GM12878 (cell line): ENCODE results near the gene NSUN5. TPM values are rescaled to one million over a fixed set of nuclear protein-coding genes. Genes with fewer than 3 reads are reported as not detected.

ENCODE experiments used
- ATAC-seq: fragments of 200-7000 bp; cut with Tn5 transposase; 3 replicates; pipeline ENCODE4 v1.9.1; 2020; ENCODE audit warnings: mild to moderate bottlenecking, moderate library complexity
- BruUV-seq: library from RNA; stranded (reverse); fragments of 400-500 nt; replicated peaks from 2 replicates; lab custom pipeline; 2021; lab: Mats Ljungman, UMichigan
- CTCF ChIA-PET: fragments of 300-600 bp; sonication (Branson Sonifier 250); formaldehyde crosslinking; extraction: SDS; loops from one replicate; lab custom pipeline; 2021; ENCODE audit warnings: inconsistent platforms; lab: Yijun Ruan, JAX
- POLR2A ChIA-PET: fragments of 350-600 bp; formaldehyde crosslinking; extraction: SDS; loops from one replicate; lab custom pipeline; 2021; ENCODE audit warnings: inconsistent platforms; lab: Charles Lee
- RAD21 ChIA-PET: fragments of 300-600 bp; sonication (Branson Sonifier 250); formaldehyde crosslinking; loops from one replicate; lab custom pipeline; 2023; ENCODE audit warnings: antibody characterized with exemption; ENCODE audit not compliant: unreplicated experiment; lab: Charles Lee
- SMC1A ChIA-PET: fragments of 300-600 bp; sonication (Branson Sonifier 250); formaldehyde crosslinking; loops from one replicate; lab custom pipeline; 2023; ENCODE audit not compliant: unreplicated experiment, uncharacterized antibody; lab: Charles Lee
- DNase-seq: peaks from one replicate; pipeline ENCODE4 v3.0.0-alpha.2; 2011; ENCODE audit warnings: low read depth, low spot score
- FAIRE-seq: peaks from 3 replicates; lab custom pipeline; 2011; peaks lifted over from hg19 to GRCh38; lab: Jason Lieb, UNC
- H2AFZ ChIP-seq: 2 replicates; pipeline ENCODE4 v1.6.0; 2011; ENCODE audit warnings: low read depth, low read length, control low read depth; ENCODE audit not compliant: control insufficient read depth
- H3K27ac ChIP-seq: 2 replicates; pipeline ENCODE4 v1.5.1; 2011; ENCODE audit warnings: control low read depth; ENCODE audit not compliant: control insufficient read depth, insufficient read depth
- H3K27me3 ChIP-seq, 2 experiments: replicated peaks in 1 of 2; 2 replicates each; pipeline versions ENCODE4 v1.6.0 to v1.6.1; 2011; ENCODE audit warnings: low read length in 1 of 2; ENCODE audit not compliant: control insufficient read depth in 2 of 2, insufficient read depth in 2 of 2
- H3K36me3 ChIP-seq, 2 experiments: 2 replicates each; pipeline ENCODE4 v1.5.1; 2011; ENCODE audit warnings: low read length in 1 of 2; ENCODE audit not compliant: control insufficient read depth in 2 of 2, insufficient read depth in 2 of 2
- H3K4me1 ChIP-seq: 2 replicates; pipeline ENCODE4 v1.6.1; 2011; ENCODE audit warnings: mild to moderate bottlenecking, low read length, moderate library complexity, mixed read lengths; ENCODE audit not compliant: control insufficient read depth, insufficient read depth
- H3K4me2 ChIP-seq: 2 replicates; pipeline ENCODE4 v1.6.0; 2011; ENCODE audit warnings: control low read depth; ENCODE audit not compliant: control insufficient read depth, insufficient read depth
- H3K4me3 ChIP-seq: fragments of 200-600 bp; sonication (generic); 2 replicates; pipeline ENCODE4 v1.5.1; 2016
- H3K79me2 ChIP-seq: 2 replicates; pipeline ENCODE4 v1.6.0; 2011; ENCODE audit warnings: low read length; ENCODE audit not compliant: control insufficient read depth, insufficient read depth
- H3K9ac ChIP-seq: 2 replicates; pipeline ENCODE4 v1.8.0; 2011; ENCODE audit warnings: low read length, control low read depth, mixed read lengths; ENCODE audit not compliant: control insufficient read depth, insufficient read depth
- H3K9me3 ChIP-seq: replicated peaks from 3 replicates; pipeline ENCODE4 v1.5.1; 2011; ENCODE audit warnings: mild to moderate bottlenecking, low read length; ENCODE audit not compliant: control insufficient read depth, insufficient read depth
- H4K20me1 ChIP-seq: 2 replicates; pipeline ENCODE4 v1.6.0; 2011; ENCODE audit not compliant: control insufficient read depth, insufficient read depth
- ASH2L ChIP-seq: fragments of 300-600, 200-600 bp; sonication (generic); IDR thresholded peaks from 2 replicates; pipeline ENCODE4 v1.6.1; 2017; ENCODE audit warnings: low read depth, mild to moderate bottlenecking, borderline replicate concordance
- ATF7 ChIP-seq: fragments of 450-650 bp; IDR thresholded peaks from 2 replicates; pipeline ENCODE4 v1.6.1; 2016; ENCODE audit warnings: low read depth, mild to moderate bottlenecking
- CHD4 ChIP-seq: fragments of 200-600 bp; sonication (generic); IDR thresholded peaks from 2 replicates; pipeline ENCODE4 v1.6.1; 2016; ENCODE audit warnings: mild to moderate bottlenecking
- DPF2 ChIP-seq: fragments of 450-650 bp; IDR thresholded peaks from 2 replicates; pipeline ENCODE4 v1.6.1; 2017; ENCODE audit warnings: mild to moderate bottlenecking
- EP300 ChIP-seq, 2 experiments: fragments of 150-350 bp in 1 of 2; IDR thresholded peaks; 2 replicates each; pipeline ENCODE4 v1.6.1; 2011 to 2012; ENCODE audit warnings: low read depth in 2 of 2, low read length in 2 of 2, borderline replicate concordance in 1 of 2, improper control_type of control experiment in 1 of 2, inconsistent platforms in 1 of 2; ENCODE audit not compliant: control insufficient read depth in 1 of 2
- ETV6 ChIP-seq, 2 experiments: fragments of 450-650 bp in 1 of 2; IDR thresholded peaks in 1 of 2; conservative IDR thresholded peaks in 1 of 2; 2 replicates each; pipeline ENCODE4 v1.6.1; 2014; ENCODE audit warnings: antibody characterized with exemption in 1 of 2, borderline replicate concordance in 1 of 2, low read depth in 1 of 2, mild to moderate bottlenecking in 1 of 2, moderate library complexity in 1 of 2
- JUND ChIP-seq: IDR thresholded peaks from 2 replicates; pipeline ENCODE4 v1.6.1; 2012; ENCODE audit warnings: low read depth, mild to moderate bottlenecking, low read length, improper control_type of control experiment, moderate library complexity
- LARP7 ChIP-seq: fragments of 450-650 bp; IDR thresholded peaks from 2 replicates; pipeline ENCODE4 v1.6.1; 2017; ENCODE audit warnings: mild to moderate bottlenecking
- PAX5 ChIP-seq: IDR thresholded peaks from 2 replicates; pipeline ENCODE4 v1.6.1; 2011; ENCODE audit warnings: low read depth, low read length, borderline replicate concordance
- PML ChIP-seq: IDR thresholded peaks from 2 replicates; pipeline ENCODE4 v1.6.1; 2012; ENCODE audit warnings: low read length, inconsistent platforms
- RCOR1 ChIP-seq: conservative IDR thresholded peaks from 2 replicates; pipeline ENCODE4 v1.6.1; 2012; ENCODE audit warnings: low read depth, low read length, improper control_type of control experiment
- TARDBP ChIP-seq: IDR thresholded peaks from 2 replicates; pipeline ENCODE4 v1.6.1; 2016; ENCODE audit warnings: borderline replicate concordance
- TCF7 ChIP-seq: IDR thresholded peaks from 2 replicates; pipeline ENCODE4 v1.6.1; 2014; ENCODE audit warnings: antibody characterized with exemption, borderline replicate concordance
- ZZZ3 ChIP-seq: IDR thresholded peaks from 2 replicates; pipeline ENCODE4 v1.6.1; 2011; ENCODE audit warnings: low read depth; ENCODE audit not compliant: control insufficient read depth, insufficient read length
- WGBS: methylation state at CpG from one replicate; pipeline ENCODE4 v1.1.6; 2016; ENCODE audit warnings: low lambda C conversion rate; ENCODE audit not compliant: insufficient replicate concordance, insufficient coverage; ENCODE audit errors: missing lambda C conversion rate; 5-methylcytosine and 5-hydroxymethylcytosine counted together
- in situ Hi-C: fragments of 300-500 bp; cut with MboI; formaldehyde crosslinking; loops from 9 replicates; pipeline ENCODE4 v1.14.3; 2018; ENCODE audit warnings: mixed read lengths
- intact Hi-C: fragments of 100-400 bp; cut with micrococcal nuclease; formaldehyde crosslinking; loops from one replicate; pipeline ENCODE4 v1.14.2; 2022; ENCODE audit not compliant: unreplicated experiment
- polyA plus RNA-seq, 11 experiments: library from polyadenylated mRNA; depleted of rRNA in 4 of 11; unstranded in 6 of 11; stranded (reverse) in 5 of 11; fragments of >200 nt; fragmentation: Nextera tagmentation in 4 of 11; fragmentation: Illumina TruSeq in 1 of 11; extraction: Ambion mirVana in 4 of 11; extraction: Trizol in 1 of 11; gene quantifications; 1 replicate in 1 of 11; 2 replicates in 10 of 11; pipeline versions ENCODE4 v1.2.1 to v1.2.3, GENCODE V29; 2011 to 2016; ENCODE audit warnings: inconsistent platforms in 2 of 11, missing spikeins in 2 of 11, low read depth in 1 of 11
- total RNA-seq, 4 experiments: library from RNA; depleted of rRNA in 3 of 4; stranded (reverse); fragments of >200 nt in 3 of 4; fragmentation: Illumina TruSeq in 1 of 4; extraction: Trizol in 1 of 4; gene quantifications; 2 replicates each; pipeline versions ENCODE4 v1.2.1 to v1.2.3, GENCODE V29; 2013 to 2021
- TF ChIP-seq, protein P1 (sequence below): IDR thresholded peaks from 2 replicates; pipeline ENCODE4 v1.6.1; 2012; ENCODE audit warnings: low read depth, low read length, improper control_type of control experiment
- TF ChIP-seq, protein P2 (sequence below): fragments of 150-350 bp; IDR thresholded peaks from 2 replicates; pipeline ENCODE4 v1.6.1; 2016; ENCODE audit warnings: low read depth, low read length

Gene NSUN5
- total and polyA plus RNA-seq, 10 of the 15 experiments (the other 5 are each of a cell fraction or from before 2014, with no cell fraction given), result 2.0 to 63.4 (median 38.2) TPM

- no peaks in the 10 kb centered on the region for H3K27me3 ChIP-seq
- H3K4me1 ChIP-seq, result no peaks in the 10 kb centered on the region
- ChIA-PET RAD21 (no interaction called here), POLR2A (no interaction called here)
- no peaks in the 10 kb centered on the region for H3K36me3 ChIP-seq
- no peaks in the 10 kb centered on the region for H3K79me2 ChIP-seq
- TF ChIP-seq ASH2L (no peak), JUND (no peak), ZZZ3 (no peak), LARP7 (no peak)
- TF ChIP-seq, protein P1, sequence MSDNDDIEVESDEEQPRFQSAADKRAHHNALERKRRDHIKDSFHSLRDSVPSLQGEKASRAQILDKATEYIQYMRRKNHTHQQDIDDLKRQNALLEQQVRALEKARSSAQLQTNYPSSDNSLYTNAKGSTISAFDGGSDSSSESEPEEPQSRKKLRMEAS, result no peak
- TF ChIP-seq, all 136 proteins: peak for 0
- Histone ChIP-seq H3K27ac (no peak overlapping the region), H3K9ac (no peak overlapping the region), H3K4me2 (no peak overlapping the region), H2AFZ (no peak overlapping the region), H3K4me3 (no peak overlapping the region), H4K20me1 (no peaks in the 10 kb centered on the region), H3K9me3 (no peaks in the 10 kb centered on the region)
- ChIA-PET CTCF (no interaction called here), SMC1A (no interaction called here)
- ATAC-seq (no peak), DNase-seq (no peak), FAIRE-seq (no peak)
- intact Hi-C loops, result no loop called here
- BruUV-seq, result no TSS peak
- in situ Hi-C loops, result no loop called here
- WGBS, result 49% methylated on average over 9 of the region's 9 CpGs
Measured at GRCh38 chr7:73316521-73316920, 7.9 kb upstream of the NSUN5 start.

GRCh38 chr7:73314271-73314670 is 5.6 kb upstream of the NSUN5 start:
- WGBS, result 71% methylated on average over 5 of the region's 5 CpGs
- POLR2A ChIA-PET, result no interaction called here
- RAD21 ChIA-PET, result no interaction called here
- no TSS peak for BruUV-seq
- FAIRE-seq (no peak), DNase-seq (no peak), ATAC-seq (no peak)
- in situ Hi-C loops (no loop called here), intact Hi-C loops (no loop called here)
- Histone ChIP-seq H3K27ac (no peak overlapping the region), H4K20me1 (no peaks in the 10 kb centered on the region), H3K4me3 (no peak overlapping the region), H2AFZ (no peak overlapping the region), H3K9ac (no peak overlapping the region), H3K27me3 (no peaks in the 10 kb centered on the region), H3K36me3 (no peaks in the 10 kb centered on the region), H3K4me1 (no peaks in the 10 kb centered on the region), H3K79me2 (no peaks in the 10 kb centered on the region; the same call in 1 of the 2 replicates), H3K4me2 (no peak overlapping the region), H3K9me3 (no peaks in the 10 kb centered on the region)
- SMC1A ChIA-PET, result no interaction called here
- CTCF ChIA-PET, result no interaction called here
- TF ChIP-seq PML (no peak), ATF7 (no peak), DPF2 (no peak), TARDBP (no peak), LARP7 (no peak), CHD4 (no peak), EP300 (IDR thresholded peaks at IDR 0.05; ENCODE audit: borderline replicate concordance in 1 of 2, control insufficient read depth in 1 of 2, low read depth in 2 of 2, low read length in 2 of 2) (no peak), PAX5 (no peak), ETV6 (conservative IDR thresholded peaks at IDR 0.05 in 1 of 2, IDR thresholded peaks at IDR 0.05 in 1 of 2; ENCODE audit: borderline replicate concordance in 1 of 2, low read depth in 1 of 2) (no peak), RCOR1 (no peak), TCF7 (no peak)
- TF ChIP-seq, protein P2, sequence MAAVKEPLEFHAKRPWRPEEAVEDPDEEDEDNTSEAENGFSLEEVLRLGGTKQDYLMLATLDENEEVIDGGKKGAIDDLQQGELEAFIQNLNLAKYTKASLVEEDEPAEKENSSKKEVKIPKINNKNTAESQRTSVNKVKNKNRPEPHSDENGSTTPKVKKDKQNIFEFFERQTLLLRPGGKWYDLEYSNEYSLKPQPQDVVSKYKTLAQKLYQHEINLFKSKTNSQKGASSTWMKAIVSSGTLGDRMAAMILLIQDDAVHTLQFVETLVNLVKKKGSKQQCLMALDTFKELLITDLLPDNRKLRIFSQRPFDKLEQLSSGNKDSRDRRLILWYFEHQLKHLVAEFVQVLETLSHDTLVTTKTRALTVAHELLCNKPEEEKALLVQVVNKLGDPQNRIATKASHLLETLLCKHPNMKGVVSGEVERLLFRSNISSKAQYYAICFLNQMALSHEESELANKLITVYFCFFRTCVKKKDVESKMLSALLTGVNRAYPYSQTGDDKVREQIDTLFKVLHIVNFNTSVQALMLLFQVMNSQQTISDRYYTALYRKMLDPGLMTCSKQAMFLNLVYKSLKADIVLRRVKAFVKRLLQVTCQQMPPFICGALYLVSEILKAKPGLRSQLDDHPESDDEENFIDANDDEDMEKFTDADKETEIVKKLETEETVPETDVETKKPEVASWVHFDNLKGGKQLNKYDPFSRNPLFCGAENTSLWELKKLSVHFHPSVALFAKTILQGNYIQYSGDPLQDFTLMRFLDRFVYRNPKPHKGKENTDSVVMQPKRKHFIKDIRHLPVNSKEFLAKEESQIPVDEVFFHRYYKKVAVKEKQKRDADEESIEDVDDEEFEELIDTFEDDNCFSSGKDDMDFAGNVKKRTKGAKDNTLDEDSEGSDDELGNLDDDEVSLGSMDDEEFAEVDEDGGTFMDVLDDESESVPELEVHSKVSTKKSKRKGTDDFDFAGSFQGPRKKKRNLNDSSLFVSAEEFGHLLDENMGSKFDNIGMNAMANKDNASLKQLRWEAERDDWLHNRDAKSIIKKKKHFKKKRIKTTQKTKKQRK, result no peak
